ENCODE measurements around the gene SLC35F6.
A peak's percentile ranks its signal among the peaks of the same experiment; 100 is the strongest.

SLC35F6 gene

DNA sequence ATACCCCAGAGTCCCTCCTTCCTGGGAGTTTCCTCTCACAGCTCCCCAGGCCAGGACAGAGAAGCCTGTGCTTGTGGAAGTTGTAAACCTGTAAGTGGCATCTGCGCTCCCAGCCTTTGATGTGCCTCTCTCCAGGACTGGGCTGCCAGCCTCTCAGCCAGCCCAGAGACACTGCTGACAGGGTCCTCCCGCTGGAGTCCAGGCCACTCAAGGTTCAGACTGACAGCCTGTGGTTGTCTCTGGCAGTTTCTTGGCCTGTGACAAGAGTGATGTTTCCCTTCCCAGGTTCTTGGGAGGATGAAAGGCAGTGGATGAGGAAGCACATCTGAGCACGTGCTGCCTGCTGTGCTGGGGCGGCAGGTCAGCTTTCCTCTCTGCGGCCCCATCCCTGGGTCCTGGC lies 3.0 kb downstream of the SLC35F6 start:
- Histone ChIP-seq H3K9ac (ENCODE audit: insufficient read length, low read depth) (no peak overlapping the region), H3K4me1 (ENCODE audit: insufficient read depth, insufficient read length) (peaks cover 12% of the 10 kb centered on the region), H3K36me3 (ENCODE audit: insufficient read depth, insufficient read length, low read length) (peaks cover 30% of the 10 kb centered on the region), H3K4me3 (ENCODE audit: insufficient read length, low read depth) (no peak overlapping the region), H3K27me3 (ENCODE audit: insufficient read depth, insufficient read length) (no peaks in the 10 kb centered on the region), H3K9me3 (ENCODE audit: insufficient read depth, low read length) (no peaks in the 10 kb centered on the region)
- DNase-seq (ENCODE audit: low read depth, low spot score), result no peak
- TF ChIP-seq YY1 (IDR thresholded peaks at IDR 0.05; ENCODE audit: insufficient read depth, insufficient read length) (no peak), ZNF274 (IDR thresholded peaks at IDR 0.05; ENCODE audit: low read depth, low read length) (no peak), SUZ12 (IDR thresholded peaks at IDR 0.05; ENCODE audit: extremely low read depth, insufficient read depth, insufficient read length) (no peak)

DNA sequence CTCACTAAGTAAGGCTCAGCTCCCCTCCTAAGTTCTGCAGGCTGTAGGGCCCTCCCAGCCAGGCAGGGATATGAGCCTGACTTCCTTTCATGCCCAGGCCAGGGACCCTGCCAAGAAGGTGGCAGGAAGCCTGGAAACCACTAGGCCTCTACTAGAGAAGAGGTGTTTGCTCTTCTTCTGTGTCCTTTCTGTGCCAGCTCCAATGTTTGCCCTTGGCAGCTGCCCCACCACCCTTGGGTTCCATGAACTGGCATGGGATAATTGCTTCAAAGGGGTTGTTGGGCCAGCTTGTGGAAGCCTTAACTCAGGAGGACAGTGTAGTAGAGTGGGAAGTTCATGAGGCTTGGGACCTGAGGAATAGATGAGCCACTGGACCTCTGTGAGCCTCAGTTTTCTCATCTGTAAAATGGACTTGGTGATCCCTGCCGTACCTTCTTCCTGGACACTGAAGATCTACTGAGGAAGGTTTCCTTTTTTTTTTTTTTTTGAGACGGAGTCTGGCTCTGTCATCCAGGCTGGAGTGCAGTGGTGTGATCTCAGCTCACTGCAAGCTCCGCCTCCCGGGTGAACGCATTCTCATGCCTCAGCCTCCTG lies 3.9 kb downstream of the SLC35F6 start:
- TF ChIP-seq ZNF274 (IDR thresholded peaks at IDR 0.05; ENCODE audit: low read depth, low read length) (no peak), YY1 (IDR thresholded peaks at IDR 0.05; ENCODE audit: insufficient read depth, insufficient read length) (no peak), SUZ12 (IDR thresholded peaks at IDR 0.05; ENCODE audit: extremely low read depth, insufficient read depth, insufficient read length) (no peak)
- Histone ChIP-seq H3K9ac (ENCODE audit: insufficient read length, low read depth) (no peak overlapping the region), H3K4me3 (ENCODE audit: insufficient read length, low read depth) (no peak overlapping the region), H3K9me3 (ENCODE audit: insufficient read depth, low read length) (no peaks in the 10 kb centered on the region), H3K4me1 (ENCODE audit: insufficient read depth, insufficient read length) (peaks cover 12% of the 10 kb centered on the region), H3K27me3 (ENCODE audit: insufficient read depth, insufficient read length) (no peaks in the 10 kb centered on the region), H3K36me3 (ENCODE audit: insufficient read depth, insufficient read length, low read length) (peaks cover 36% of the 10 kb centered on the region)
- no peak for DNase-seq (ENCODE audit: low read depth, low spot score)

GRCh38 chr2:26768759-26769088 lies 4.6 kb downstream of the SLC35F6 start:
- TF ChIP-seq YY1 (IDR thresholded peaks at IDR 0.05; ENCODE audit: insufficient read depth, insufficient read length) (no peak), SUZ12 (IDR thresholded peaks at IDR 0.05; ENCODE audit: extremely low read depth, insufficient read depth, insufficient read length) (no peak), ZNF274 (IDR thresholded peaks at IDR 0.05; ENCODE audit: low read depth, low read length) (no peak)
- Histone ChIP-seq H3K4me1 (ENCODE audit: insufficient read depth, insufficient read length) (peaks cover 12% of the 10 kb centered on the region), H3K4me3 (ENCODE audit: insufficient read length, low read depth) (no peak overlapping the region), H3K9ac (ENCODE audit: insufficient read length, low read depth) (no peak overlapping the region), H3K36me3 (ENCODE audit: insufficient read depth, insufficient read length, low read length) (peaks cover 36% of the 10 kb centered on the region), H3K9me3 (ENCODE audit: insufficient read depth, low read length) (no peaks in the 10 kb centered on the region), H3K27me3 (ENCODE audit: insufficient read depth, insufficient read length) (no peaks in the 10 kb centered on the region)
- DNase-seq (ENCODE audit: low read depth, low spot score), result no peak

DNA sequence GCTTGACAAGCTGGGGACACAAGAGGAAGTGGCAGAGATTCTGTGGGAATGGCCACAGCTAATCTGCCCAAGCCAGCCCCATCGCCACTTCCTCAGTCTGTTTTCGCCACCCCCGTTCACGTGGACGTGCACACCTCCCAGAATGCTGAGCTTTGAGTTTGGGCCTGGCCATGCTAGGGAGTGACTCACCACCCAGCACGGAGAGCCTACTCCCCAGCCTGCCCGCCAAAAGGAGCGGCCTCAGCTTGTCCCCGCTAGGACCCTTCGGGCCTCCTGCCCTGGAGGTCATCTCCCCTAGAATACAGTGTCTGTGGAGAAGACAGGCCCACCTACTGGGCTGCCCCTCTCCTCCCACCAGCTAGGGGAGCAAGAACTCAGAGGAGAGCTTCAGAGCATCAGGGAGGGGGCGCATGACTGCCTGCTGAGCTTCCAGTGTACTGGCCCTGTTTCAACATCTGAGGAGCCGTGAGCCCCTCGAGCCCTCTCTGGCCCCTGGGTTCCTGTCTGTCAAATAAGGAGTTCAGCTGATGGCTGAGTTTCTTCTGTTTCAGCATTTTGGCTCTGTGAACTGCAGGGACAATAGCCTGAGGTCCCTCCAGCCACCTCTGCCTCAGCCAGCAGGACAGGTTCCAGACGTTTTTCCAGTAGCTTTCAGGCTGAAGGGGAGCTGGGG lies 5.1 kb downstream of the SLC35F6 start:
- no peaks in the 10 kb centered on the region for H3K9me3 ChIP-seq (ENCODE audit: insufficient read depth, low read length)
- H3K9ac ChIP-seq (ENCODE audit: insufficient read length, low read depth), result peak overlapping the region; percentile 5
- no peaks in the 10 kb centered on the region for H3K27me3 ChIP-seq (ENCODE audit: insufficient read depth, insufficient read length)
- no peak overlapping the region for H3K4me3 ChIP-seq (ENCODE audit: insufficient read length, low read depth)
- no peak for DNase-seq (ENCODE audit: low read depth, low spot score)
- H3K4me1 ChIP-seq (ENCODE audit: insufficient read depth, insufficient read length), result peaks cover 12% of the 10 kb centered on the region
- peaks cover 39% of the 10 kb centered on the region for H3K36me3 ChIP-seq (ENCODE audit: insufficient read depth, insufficient read length, low read length)
- TF ChIP-seq SUZ12 (IDR thresholded peaks at IDR 0.05; ENCODE audit: extremely low read depth, insufficient read depth, insufficient read length) (no peak), YY1 (IDR thresholded peaks at IDR 0.05; ENCODE audit: insufficient read depth, insufficient read length) (no peak), ZNF274 (IDR thresholded peaks at IDR 0.05; ENCODE audit: low read depth, low read length) (no peak)

DNA sequence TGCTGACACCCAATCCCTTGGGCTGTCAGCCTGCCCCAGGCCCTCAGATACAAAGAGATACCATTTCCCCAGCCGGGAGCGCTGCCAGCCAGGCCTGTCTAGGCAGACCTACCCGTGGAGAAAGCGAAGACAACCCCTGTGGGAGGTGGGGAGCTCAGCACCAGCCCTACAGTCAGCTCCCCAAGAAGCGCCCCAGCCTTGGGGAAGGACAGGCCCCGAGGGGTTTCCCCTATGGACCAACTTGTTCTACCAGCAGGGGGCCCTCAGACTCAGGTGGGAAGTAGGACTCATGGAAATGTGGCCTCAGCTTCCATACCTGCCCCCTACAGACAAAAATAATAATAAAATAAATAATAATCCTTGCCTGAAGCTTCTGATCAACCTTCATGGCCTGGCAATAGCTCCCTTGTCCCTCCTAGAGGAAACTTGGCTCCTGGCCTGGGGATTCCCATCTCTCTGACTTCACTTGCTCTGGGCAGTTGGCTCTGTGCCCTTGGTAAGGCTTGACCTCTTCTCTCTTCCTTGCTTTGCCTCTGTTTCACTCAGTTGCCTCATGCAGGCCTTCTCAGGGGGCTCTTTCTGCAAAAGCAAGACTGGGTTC lies 7.0 kb downstream of the SLC35F6 start:
- H3K27me3 ChIP-seq (ENCODE audit: insufficient read depth, insufficient read length), result no peaks in the 10 kb centered on the region
- peaks cover 14% of the 10 kb centered on the region for H3K4me1 ChIP-seq (ENCODE audit: insufficient read depth, insufficient read length)
- no peak overlapping the region for H3K9ac ChIP-seq (ENCODE audit: insufficient read length, low read depth)
- DNase-seq (ENCODE audit: low read depth, low spot score), result no peak
- H3K4me3 ChIP-seq (ENCODE audit: insufficient read length, low read depth), result no peak overlapping the region
- H3K9me3 ChIP-seq (ENCODE audit: insufficient read depth, low read length), result no peaks in the 10 kb centered on the region
- TF ChIP-seq ZNF274 (IDR thresholded peaks at IDR 0.05; ENCODE audit: low read depth, low read length) (no peak), SUZ12 (IDR thresholded peaks at IDR 0.05; ENCODE audit: extremely low read depth, insufficient read depth, insufficient read length) (no peak), YY1 (IDR thresholded peaks at IDR 0.05; ENCODE audit: insufficient read depth, insufficient read length) (no peak)
- peaks cover 58% of the 10 kb centered on the region for H3K36me3 ChIP-seq (ENCODE audit: insufficient read depth, insufficient read length, low read length)

- H3K4me1 ChIP-seq (ENCODE audit: insufficient read depth, insufficient read length), result peaks cover 15% of the 10 kb centered on the region
- TF ChIP-seq YY1 (IDR thresholded peaks at IDR 0.05; ENCODE audit: insufficient read depth, insufficient read length) (no peak), ZNF274 (IDR thresholded peaks at IDR 0.05; ENCODE audit: low read depth, low read length) (no peak), SUZ12 (IDR thresholded peaks at IDR 0.05; ENCODE audit: extremely low read depth, insufficient read depth, insufficient read length) (no peak)
- H3K9me3 ChIP-seq (ENCODE audit: insufficient read depth, low read length), result no peaks in the 10 kb centered on the region
- no peaks in the 10 kb centered on the region for H3K27me3 ChIP-seq (ENCODE audit: insufficient read depth, insufficient read length)
- H3K4me3 ChIP-seq (ENCODE audit: insufficient read length, low read depth), result no peak overlapping the region
- H3K36me3 ChIP-seq (ENCODE audit: insufficient read depth, insufficient read length, low read length), result peaks cover 68% of the 10 kb centered on the region
- H3K9ac ChIP-seq (ENCODE audit: insufficient read length, low read depth), result no peak overlapping the region
- DNase-seq (ENCODE audit: low read depth, low spot score), result no peak
Measured at GRCh38 chr2:26772064-26773001, 8.2 kb downstream of the SLC35F6 start.
